DND-41 (cell line): ENCODE data around the gene ADAM10.

Experiments
- EZH2 ChIP-seq: IDR thresholded peaks from 3 replicates; pipeline ENCODE4 v1.6.1; 2012; ENCODE audit warnings: borderline replicate concordance, low read depth, mild to moderate bottlenecking, moderate library complexity, low read length, inconsistent platforms; ENCODE audit not compliant: severe bottlenecking
- TF ChIP-seq, protein P1 (sequence below): IDR thresholded peaks from 2 replicates; pipeline ENCODE4 v1.5.1; 2012; ENCODE audit warnings: borderline replicate concordance, low read length, moderate library complexity, mild to moderate bottlenecking; ENCODE audit not compliant: poor library complexity, severe bottlenecking; ENCODE audit errors: extremely low read depth

DNA sequence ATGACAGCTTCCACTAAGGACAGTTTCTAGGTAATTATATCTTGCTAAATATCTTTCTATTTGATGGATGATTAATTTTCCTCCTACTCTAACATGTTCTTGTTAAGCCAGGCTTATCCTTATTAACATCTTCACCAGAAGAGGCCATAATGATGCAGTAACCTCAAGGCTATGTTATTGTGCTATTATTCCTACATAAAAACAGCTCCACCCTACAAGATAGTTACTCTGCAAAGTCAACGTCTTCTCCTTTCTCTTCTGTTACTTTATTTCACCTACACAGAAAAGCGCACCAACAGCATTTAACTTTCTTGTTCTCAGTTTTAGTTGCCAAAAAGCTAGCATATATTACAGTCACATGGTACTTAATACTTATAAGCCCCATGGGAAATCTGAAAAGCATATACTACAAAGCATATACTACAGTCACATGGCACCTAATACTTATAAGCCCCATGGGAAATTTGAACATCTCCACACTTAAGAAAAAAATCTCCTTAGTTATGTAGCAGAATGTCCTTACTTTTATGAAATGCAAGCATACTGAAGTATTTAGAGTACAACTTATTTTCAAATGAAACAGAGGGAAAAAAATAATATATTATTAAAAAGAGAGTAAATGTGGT lies 13.4 kb downstream of the ADAM10 start:
- TF ChIP-seq, protein P1, sequence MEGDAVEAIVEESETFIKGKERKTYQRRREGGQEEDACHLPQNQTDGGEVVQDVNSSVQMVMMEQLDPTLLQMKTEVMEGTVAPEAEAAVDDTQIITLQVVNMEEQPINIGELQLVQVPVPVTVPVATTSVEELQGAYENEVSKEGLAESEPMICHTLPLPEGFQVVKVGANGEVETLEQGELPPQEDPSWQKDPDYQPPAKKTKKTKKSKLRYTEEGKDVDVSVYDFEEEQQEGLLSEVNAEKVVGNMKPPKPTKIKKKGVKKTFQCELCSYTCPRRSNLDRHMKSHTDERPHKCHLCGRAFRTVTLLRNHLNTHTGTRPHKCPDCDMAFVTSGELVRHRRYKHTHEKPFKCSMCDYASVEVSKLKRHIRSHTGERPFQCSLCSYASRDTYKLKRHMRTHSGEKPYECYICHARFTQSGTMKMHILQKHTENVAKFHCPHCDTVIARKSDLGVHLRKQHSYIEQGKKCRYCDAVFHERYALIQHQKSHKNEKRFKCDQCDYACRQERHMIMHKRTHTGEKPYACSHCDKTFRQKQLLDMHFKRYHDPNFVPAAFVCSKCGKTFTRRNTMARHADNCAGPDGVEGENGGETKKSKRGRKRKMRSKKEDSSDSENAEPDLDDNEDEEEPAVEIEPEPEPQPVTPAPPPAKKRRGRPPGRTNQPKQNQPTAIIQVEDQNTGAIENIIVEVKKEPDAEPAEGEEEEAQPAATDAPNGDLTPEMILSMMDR: no peak
- TF ChIP-seq EZH2: no peak
